HG03103 (cell line): ENCODE data around the gene ZNF229.
"Not testable (repeated sequence)": the region's sequence is repeated elsewhere in the genome, so short reads cannot be mapped to it uniquely, and the experiment has no call there.

Source experiments
- ATAC-seq: cut with Tn5 transposase; IDR thresholded peaks from one replicate; pipeline ENCODE4 v1.9.1; 2021; ENCODE audit warnings: low read depth; ENCODE audit not compliant: unreplicated experiment

The ZNF229 gene

DNA sequence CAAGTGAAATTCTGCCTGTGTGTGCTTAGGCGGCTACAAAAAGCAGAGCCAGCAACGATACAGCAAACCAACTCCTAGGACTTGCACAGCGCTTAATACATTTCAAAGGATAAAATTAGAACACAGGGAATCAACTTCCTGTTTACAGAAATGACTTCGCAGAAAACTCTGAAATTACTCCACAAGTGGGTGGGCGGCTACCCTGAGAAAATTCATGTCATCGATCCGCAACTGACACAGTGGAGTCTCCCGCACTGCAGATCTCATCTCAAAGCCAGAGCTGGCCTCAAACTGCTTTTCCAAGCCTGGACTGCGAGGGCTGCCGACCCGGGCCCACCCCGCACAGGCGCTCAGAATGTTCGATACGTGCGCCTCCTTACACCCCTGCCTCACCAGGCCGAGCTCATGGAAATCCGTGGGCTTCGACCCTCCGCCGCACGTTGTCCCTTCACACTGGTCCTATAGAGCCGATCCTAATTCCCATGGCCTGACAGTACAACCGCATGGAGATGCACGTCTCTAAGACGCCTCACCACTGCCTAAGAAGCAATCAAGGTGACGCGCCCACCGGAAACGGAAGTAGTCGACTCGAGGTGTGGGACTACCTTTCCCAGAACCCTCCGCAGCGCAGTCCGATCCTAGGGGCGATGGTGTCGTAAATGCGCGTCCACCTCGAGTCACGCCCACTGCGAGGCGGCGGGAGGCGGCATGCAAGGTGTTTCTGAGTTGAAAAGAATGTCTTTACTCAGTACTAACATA, at the start of gene ZNF229:
TSS of gene ZNF229 (minus strand) at position 557 of the 759 bp plus-strand sequence. CDS start 5,625 bp downstream, outside the sequence.
- ATAC-seq: no peak

DNA sequence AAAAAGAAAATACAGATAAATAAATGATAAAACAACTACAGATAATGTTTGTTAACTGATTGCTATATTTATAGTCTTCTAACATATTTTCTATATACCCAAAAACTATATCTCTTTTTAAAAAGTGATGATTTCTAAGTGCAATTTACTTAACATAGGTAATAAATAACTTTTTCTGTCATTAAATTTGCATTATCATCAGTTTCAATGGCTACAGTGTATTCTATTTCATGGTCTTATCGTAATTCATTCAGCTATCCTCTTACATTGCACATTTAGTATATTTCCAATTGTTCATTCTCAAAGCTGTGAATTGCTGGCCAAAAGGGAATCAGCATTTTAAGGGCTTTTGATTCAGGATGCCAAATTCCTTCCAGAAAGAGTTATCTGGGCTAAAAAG, 48.4 kb upstream of the ZNF229 start:
- no peak for ATAC-seq

DNA sequence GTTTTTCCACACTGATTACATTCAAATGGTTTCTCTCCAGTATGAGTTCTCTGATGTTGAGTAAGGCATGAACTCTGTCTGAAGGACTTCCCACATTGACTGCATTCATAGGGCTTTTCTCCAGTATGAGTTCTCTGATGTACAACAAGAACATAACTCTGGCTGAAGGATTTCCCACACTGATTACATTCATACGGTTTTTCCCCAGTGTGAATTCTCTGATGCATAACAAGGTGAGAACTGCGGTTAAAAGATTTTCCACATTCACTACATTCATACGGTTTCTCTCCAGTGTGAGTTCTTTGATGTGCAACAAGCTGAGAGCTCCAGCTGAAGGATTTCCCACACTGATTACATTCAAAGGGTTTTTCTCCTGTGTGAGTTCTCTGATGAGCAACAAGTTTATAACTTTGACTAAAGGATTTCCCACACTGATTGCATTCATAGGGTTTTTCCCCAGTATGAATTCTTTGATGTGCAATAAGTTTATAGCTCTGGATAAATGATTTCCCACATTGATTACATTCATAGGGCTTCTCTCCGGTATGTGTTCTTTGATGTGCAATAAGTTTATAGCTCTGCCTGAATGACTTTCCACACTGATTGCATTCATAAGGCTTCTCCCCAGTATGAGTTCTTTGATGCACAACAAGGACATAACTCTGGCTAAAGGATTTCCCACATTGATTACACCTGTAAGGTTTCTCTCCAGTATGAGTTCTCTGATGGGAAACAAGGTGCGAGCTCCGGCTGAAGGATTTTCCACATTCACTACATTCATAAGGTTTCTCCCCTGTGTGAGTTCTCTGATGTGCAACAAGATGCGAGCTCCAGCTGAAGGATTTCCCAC, 28.5 kb upstream of the ZNF229 start:
- no peak for ATAC-seq

DNA sequence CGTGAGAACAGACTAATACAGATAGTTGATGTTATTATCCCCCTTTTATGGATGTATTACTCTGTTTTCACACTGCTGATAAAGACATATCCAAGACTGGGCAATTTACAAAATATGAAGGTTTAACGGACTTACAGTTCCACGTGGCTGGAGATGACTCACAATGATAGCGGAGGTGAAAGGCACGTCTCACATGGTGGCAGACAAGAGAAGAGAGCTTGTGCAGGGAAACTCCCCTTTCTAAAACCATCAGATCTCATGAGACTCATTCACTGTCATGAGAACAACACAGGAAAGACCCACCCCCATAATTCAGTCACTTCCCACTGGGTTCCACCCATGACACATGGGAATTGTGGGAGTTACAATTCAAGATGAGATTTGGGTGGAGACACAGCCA, 20.5 kb upstream of the ZNF229 start:
- not testable (repeated sequence) for ATAC-seq

DNA sequence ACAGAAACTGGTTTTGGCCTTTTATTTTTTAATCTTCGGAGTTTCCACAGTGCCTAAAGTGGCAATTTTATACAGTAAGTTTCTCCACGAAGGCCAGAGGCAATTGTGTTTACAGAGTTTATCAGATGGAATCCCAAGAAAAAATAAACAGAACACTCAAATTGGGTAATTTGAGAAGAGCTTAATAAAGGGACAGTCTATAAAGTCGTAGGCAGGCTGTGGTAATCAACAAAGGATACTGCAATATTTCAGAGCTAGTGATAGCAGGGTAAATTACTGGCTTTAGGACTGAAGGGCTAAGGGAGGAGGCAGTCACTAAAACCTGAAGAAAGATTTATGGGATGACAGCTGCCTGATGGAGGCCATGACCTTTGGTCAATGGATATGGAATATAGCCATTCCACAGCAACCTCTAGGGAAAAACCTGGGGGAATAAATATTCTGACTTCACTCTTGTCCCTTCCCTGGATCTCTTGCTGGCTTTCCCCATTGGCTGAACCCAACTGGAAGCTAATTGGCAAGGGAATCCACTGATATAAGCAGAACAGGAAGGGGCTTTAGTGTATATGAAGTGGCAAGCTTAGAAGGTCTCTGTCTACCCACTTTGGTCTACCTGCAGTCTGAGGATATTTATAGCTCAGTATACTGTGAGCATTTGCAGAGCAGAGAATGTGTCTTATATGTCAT, 14.5 kb upstream of the ZNF229 start:
- ATAC-seq: not testable (repeated sequence)

DNA sequence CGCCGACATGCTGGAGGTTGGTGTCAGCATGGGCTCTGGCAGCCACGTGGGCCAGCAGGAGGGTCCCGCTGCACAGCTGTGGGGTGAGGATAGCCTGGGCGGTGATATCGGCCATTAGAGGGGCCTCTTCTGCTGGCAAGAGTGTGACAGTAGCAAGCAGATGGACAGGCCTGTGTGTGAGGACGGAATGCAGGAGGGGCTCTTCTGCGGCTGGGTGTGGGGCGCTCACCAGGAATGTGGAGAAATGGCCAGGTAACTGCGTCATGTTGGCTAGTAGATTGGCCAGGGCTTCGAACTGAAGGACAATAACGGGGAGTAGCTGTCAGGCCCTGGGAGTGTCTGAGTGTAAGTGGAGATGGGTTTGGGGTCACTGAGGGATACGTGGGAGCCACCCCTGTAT, 7.7 kb upstream of the ZNF229 start:
- not testable (repeated sequence) for ATAC-seq

DNA sequence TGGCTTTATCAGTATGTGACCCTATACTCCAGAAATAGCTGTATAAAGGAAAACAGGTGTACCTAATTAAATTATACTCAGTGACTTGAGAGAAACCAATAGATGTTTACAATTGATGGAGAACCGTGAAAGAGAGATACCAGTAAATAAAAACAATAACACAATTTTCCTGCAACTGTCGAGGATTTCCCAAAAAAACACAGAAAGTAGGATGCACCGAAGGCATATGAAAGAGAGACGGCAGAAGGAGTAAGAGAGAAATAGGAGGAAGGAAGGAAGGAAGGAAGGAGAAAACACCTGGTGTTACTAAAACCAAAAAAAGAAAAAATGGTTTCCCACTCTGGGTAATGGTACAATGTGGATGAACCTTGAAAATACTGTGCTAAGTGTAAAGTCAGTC, 6.8 kb upstream of the ZNF229 start:
- no peak for ATAC-seq

DNA sequence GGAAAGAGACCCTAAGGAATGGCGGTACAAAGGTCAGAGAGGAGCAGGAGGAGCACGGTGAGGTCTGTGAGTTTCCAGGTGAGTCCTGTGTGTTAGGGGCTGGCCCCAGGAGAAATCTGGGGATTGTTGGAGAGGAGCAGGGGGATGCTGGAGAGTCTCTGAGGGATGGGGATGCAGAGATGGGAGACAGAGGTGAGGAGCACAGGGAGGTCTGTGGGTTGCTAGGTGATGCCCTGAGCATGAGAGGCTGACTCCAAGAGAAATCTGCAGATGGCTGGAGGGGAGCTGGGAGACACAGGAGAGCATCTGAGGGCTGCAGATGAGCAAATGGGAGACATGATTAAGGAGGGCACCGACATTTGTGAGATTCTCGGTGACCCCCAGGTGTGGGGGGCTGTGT, 4.1 kb upstream of the ZNF229 start:
- ATAC-seq: no peak

DNA sequence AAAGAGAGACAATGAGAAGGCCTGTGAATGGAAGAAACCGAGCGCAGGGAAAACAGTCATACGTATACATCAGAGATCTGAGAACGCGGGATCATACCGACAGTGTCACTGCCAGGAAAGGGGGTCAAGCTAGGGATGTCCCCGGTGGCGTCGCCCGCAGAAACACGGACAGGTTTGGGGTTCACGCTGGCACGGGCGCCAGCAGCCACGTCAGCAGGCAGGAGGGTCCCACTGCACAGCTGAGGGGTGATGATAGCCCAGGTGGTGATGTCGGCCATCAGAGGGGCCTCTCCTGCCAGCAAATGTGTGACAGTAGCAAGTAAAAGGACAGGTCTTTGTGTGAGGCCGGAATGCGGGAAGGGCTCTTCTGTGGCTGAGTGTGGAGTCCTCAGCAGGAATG, 3.4 kb upstream of the ZNF229 start:
- no peak for ATAC-seq

DNA sequence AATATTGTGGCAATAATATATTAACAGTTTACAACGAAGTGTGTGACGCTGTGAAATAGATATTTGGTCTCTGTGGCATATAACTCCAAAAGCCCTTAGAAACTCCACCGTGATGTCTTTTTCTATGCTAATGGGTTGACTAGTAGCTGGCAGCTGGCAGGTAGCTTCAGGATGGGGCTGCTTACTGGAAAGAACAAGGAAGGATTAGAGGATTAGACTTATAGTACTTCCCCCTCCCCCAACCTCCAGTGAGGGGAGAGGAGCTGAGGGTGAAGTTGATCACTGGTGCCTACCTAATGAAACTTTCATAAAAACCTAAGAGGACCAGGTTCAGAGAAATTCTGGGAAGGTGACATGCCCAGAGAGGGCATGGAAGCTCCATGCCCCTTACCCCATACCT, 9.8 kb downstream of the ZNF229 start:
- ATAC-seq: no peak

DNA sequence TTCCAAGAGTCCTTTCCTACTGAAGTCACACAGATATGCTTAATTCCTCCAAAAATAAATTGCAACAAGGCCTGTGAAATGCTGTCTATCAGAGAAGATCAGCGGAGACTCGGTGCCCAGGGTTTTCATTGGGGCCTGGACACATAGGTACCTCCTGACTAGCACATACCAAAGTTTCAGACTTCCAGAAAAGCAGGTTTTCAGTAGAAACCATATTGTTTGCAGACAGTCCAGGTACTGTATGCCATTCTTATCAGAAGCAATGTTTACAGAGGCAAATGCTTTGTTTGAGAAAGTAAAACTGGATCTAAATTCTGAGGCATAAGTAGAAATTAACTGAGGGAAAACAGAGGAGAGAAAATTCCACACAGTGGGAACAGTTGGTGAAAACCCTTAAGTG, 12.8 kb downstream of the ZNF229 start:
- ATAC-seq: no peak

DNA sequence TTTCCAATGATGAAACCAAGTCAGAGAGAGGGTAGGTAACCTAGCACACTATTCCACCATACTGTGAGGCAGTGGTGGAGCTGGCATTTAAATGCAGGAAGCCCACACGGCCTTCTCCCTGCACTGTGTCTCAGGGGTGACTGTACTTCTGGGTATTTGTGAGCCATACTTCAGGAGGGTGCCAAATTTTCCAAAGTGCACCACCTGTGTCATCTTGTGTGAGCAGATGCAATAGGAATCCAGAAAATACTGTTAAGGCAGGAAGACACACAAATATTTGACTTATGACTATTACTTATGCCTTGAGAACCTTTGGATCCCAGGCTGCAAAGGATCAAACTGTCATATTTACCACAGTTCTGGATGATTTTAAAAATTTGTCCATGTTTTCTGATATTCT, 17.3 kb downstream of the ZNF229 start:
- no peak for ATAC-seq

DNA sequence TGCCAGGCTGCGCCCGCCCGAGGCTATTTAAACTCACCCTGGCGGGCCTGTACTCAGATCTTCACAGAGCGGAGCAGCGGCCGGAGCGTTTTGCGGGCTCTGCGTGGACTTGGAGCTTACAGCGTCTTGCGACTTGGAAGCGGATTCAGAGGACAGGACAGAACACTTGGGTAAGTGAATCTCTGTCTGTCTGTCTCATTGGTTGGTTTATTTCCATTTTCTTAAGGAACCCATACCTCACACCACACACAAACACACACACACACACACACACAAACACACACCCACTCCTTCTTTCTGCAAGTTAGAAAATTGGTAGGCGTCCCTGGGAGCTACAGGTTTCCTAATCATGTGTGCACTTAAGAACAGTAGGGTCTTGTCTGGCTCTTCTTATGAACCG, 32.7 kb downstream of the ZNF229 start:
- ATAC-seq: not testable (repeated sequence)

DNA sequence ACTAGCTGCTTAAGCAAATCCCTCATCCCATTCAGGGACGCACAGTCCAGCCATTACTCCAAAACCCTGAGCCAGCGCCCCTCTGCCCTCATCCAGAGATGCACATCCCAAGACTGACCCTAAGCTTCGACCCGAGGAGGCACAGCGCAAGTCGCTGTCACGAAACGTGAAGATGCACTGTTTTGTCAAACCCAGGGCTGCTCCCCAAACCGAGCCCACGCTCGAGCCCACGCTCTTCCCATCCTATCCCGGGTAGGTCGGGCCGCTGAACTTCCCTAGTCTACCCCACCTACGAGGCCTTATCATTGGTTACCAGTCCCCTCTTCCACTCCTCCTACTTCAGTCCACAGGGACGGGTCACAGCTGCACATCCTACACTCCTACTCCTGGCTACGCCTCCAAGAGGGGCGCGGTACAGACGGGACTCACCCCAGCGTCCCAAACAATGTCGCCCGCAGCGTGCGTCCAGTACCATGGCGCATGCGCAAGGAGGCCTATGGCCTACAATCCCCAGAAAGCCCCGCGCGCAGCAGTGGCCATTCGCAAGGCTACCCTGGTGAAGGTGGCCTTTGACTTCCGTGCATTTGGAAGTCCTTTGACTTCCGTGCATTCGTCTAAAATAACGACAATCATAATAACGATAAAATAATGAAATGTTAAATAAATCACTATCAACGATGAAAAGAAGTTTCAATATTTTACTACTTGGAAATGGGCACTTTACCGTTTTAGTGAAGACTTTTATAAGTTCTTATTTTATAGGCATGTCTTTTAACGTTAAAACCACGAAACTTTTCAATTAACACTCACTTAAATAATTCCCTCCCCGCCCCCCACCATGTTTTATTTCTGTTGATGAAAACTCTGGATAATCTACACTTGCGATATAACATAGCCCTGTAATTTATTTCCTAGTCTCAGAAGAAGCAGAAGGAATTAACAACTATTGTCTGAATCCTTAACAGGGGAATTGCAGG, 46.8 kb downstream of the ZNF229 start, which contains the start of gene ZNF285:
TSS of gene ZNF285 (minus strand) at position 470 of the 977 bp plus-strand sequence. CDS start 4,395 bp downstream, outside the sequence.
- no peak for ATAC-seq

DNA sequence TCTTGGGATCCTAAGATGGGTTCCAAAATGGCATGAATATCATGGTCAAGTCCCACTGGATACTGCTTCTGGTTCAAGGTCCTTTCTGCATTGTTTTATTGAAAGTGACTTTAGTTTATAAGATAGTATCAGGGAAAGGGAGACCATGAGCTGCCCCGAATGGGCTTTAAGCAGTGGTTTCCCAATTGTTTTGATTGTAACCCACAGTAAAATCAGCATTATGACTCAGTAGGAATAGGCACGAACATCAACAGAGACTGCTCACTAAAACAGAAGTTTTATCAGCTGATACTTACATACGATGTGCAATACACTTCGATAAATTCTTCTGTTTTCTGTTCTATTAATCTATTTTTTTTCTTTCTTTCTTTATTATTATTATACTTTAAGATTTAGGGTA, 59.0 kb downstream of the ZNF229 start:
- not testable (repeated sequence) for ATAC-seq
